ENCODE results near the gene MAG. TPM values are rescaled to one million over a fixed set of nuclear protein-coding genes. Genes with fewer than 3 reads are reported as not detected.

The MAG gene
- total RNA-seq, 1 experiment from 2014 or later = 0.50 TPM

GRCh38 chr19:35268536-35269437, 23.2 kb upstream of the MAG start, which contains the start of gene USF2:
Gene USF2, plus strand, starts transcription at chr19:35268962. Its CDS starts 140 bp downstream, at chr19:35269102.
- Histone ChIP-seq H3K9me3 (replicated peaks) (no peaks in the 10 kb centered on the region), H3K27me3 (replicated peaks) (peaks cover 3% of the 10 kb centered on the region; the same call in 1 of the 2 replicates), H3K4me1 (replicated peaks) (peaks cover 18% of the 10 kb centered on the region), H3K4me3 (peak within 1 kb of the TSS; percentile 85), H3K36me3 (peaks cover 47% of the 10 kb centered on the region), H3K27ac (peak within 1 kb of the TSS; percentile 62)
- peak; percentile 30 to 79 for DNase-seq (ENCODE audit: low read depth in 1 of 2, low spot score in 2 of 2)

DNA sequence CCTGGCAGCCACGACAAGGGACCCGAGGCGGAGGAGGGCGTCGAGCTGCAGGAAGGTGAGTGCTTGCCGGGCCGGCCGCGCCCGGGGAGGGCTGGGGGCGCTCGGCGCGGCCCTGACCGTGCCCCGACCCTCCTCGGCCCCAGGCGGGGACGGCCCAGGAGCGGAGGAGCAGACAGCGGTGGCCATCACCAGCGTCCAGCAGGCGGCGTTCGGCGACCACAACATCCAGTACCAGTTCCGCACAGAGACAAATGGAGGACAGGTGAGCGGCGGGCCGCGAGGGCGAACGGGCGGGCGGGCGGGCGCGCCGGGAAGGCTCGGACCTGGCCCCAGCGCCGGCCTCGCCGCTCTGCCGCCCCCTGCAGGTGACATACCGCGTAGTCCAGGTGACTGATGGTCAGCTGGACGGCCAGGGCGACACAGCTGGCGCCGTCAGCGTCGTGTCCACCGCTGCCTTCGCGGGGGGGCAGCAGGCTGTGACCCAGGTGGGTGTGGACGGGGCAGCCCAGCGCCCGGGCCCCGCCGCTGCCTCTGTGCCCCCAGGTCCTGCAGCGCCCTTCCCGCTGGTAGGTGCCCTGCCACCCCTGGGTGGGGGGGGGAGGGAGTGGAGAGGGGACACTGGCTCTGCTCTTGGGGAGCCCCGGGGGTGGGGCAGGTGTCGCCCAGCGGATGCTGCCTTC, 22.4 kb upstream of the MAG start:
- Histone ChIP-seq H3K27me3 (replicated peaks) (no peaks in the 10 kb centered on the region), H3K9me3 (replicated peaks) (no peaks in the 10 kb centered on the region), H3K27ac (peak overlapping the region; percentile 62), H3K4me1 (replicated peaks) (peaks cover 18% of the 10 kb centered on the region), H3K36me3 (peaks cover 47% of the 10 kb centered on the region), H3K4me3 (peak overlapping the region; percentile 85)
- peak; percentile 65 to 86 for DNase-seq (ENCODE audit: low read depth in 1 of 2, low spot score in 2 of 2)

DNA sequence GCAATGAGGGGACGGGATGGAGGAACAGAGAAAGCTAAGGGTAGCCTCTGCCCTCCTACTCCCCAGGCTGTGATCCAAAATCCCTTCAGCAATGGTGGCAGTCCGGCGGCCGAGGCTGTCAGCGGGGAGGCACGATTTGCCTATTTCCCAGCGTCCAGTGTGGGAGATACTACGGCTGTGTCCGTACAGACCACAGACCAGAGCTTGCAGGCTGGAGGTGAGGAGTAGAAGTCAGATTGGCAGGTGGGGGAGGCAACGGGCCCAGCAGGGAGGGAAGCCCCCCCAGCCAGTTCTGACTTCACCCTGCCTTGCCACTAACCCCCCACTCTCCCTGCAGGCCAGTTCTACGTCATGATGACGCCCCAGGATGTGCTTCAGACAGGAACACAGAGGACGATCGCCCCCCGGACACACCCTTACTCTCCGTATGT, 21.6 kb upstream of the MAG start:
- H3K4me3 ChIP-seq = no peak overlapping the region

DNA sequence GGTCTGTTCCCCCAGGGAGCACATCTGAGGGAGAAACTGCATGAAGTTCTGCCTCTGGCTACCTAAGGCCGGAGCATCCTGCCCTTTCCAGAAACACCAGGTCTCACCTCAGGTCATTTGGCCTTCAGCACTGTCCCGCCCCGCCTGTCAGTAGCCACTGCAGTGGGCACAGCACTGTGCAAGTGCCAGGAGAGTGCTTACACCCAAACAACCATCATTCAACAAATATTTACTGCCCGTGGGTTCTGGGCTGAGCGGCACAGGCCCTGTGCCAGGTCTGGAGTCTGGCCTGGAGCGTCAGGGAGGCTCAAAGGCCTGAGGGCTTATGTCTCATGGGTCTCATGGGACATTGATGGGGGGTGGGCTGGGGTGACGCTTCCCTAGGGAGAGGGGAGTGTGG, 20.4 kb upstream of the MAG start:
- Histone ChIP-seq H3K27ac (no peak overlapping the region), H3K27me3 (replicated peaks) (no peaks in the 10 kb centered on the region), H3K36me3 (peaks cover 46% of the 10 kb centered on the region), H3K4me3 (no peak overlapping the region), H3K9me3 (replicated peaks) (no peaks in the 10 kb centered on the region), H3K4me1 (replicated peaks) (peaks cover 16% of the 10 kb centered on the region)
- DNase-seq (ENCODE audit: low read depth in 1 of 2, low spot score in 2 of 2) = no peak

More for the DNA sequence above, 21.6 kb upstream of the MAG start:
- H3K27ac ChIP-seq = no peak overlapping the region
- peaks cover 47% of the 10 kb centered on the region for H3K36me3 ChIP-seq
- H3K27me3 ChIP-seq (replicated peaks) = no peaks in the 10 kb centered on the region
- H3K9me3 ChIP-seq (replicated peaks) = no peaks in the 10 kb centered on the region
- DNase-seq (ENCODE audit: low read depth in 1 of 2, low spot score in 2 of 2) = no peak
- H3K4me1 ChIP-seq (replicated peaks) = peaks cover 18% of the 10 kb centered on the region

DNA sequence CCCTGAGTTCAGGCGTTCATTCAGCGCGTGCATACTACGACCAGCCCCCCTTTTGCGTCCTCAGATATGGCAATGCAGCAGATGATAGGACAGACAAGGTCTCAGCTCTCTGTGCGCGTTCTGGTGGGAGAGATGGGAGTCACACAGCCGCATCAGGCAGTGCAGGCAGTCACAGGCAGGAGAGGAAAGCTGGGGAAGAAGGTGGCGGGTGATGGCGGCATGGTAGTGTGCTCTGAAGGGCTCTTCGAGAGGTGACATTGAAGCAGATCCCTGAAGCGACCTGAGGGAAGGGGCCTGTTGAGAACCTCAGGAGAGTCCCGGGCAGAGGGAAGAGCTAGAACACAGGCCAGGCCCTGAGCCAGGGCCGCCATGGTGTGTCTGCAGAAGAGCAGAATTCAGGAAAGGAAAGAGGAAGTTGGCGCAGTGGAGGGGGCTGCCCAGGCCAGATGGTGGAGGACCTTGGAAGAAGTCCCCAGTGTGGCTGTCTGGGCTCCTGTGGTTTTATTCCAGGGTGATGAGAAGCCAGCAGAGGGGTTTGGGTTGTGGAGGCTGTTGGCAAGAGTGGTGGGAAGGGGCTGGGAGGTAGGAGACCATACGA, 19.7 kb upstream of the MAG start:
- H3K4me1 ChIP-seq (replicated peaks) = peaks cover 10% of the 10 kb centered on the region
- H3K4me3 ChIP-seq = no peak overlapping the region
- peaks cover 46% of the 10 kb centered on the region for H3K36me3 ChIP-seq
- no peak overlapping the region for H3K27ac ChIP-seq
- no peak for DNase-seq (ENCODE audit: low read depth in 1 of 2, low spot score in 2 of 2)
- H3K27me3 ChIP-seq (replicated peaks) = no peaks in the 10 kb centered on the region
- no peaks in the 10 kb centered on the region for H3K9me3 ChIP-seq (replicated peaks)

- H3K36me3 ChIP-seq = peaks cover 44% of the 10 kb centered on the region
- H3K27me3 ChIP-seq (replicated peaks) = no peaks in the 10 kb centered on the region
- H3K9me3 ChIP-seq (replicated peaks) = no peaks in the 10 kb centered on the region
- H3K27ac ChIP-seq = no peak overlapping the region
- H3K4me3 ChIP-seq = no peak overlapping the region
- H3K4me1 ChIP-seq (replicated peaks) = peaks cover 7% of the 10 kb centered on the region
- no peak for DNase-seq (ENCODE audit: low read depth in 1 of 2, low spot score in 2 of 2)
These were observed 18.9 kb upstream of the MAG start for GRCh38 chr19:35272954-35273649.

DNA sequence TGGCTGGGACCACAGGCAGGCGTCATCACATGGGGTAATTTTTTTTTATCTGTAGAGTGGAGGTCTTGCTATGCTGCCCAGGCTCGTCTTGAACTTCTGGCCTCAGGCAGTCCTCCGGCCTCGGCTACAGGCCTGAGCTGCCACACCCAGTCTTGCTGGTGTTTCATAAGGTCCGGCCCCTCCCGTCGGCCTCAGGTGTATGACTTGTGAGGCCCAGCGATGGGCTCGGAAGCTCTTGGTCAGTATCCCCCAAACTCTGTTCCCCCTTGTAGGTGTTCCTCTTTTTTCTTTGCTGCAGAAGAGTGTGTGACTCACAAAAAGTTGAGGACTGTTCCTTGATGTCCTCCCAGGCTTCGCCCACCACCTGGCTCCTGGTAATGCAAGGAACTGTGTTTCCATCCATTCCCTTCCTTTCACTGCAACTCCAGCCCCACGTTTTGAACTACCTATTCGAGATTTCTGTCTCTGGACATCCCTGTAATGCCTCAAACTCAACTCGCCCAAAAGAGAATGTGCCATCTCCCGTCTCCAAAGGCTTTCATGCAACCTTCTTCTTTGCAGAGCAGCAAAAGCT, 18.2 kb upstream of the MAG start:
- no peak for DNase-seq (ENCODE audit: low read depth in 1 of 2, low spot score in 2 of 2)
- Histone ChIP-seq H3K27me3 (replicated peaks) (no peaks in the 10 kb centered on the region), H3K4me3 (no peak overlapping the region), H3K36me3 (peaks cover 48% of the 10 kb centered on the region), H3K27ac (no peak overlapping the region), H3K9me3 (replicated peaks) (no peaks in the 10 kb centered on the region), H3K4me1 (replicated peaks) (peaks cover 7% of the 10 kb centered on the region)

DNA sequence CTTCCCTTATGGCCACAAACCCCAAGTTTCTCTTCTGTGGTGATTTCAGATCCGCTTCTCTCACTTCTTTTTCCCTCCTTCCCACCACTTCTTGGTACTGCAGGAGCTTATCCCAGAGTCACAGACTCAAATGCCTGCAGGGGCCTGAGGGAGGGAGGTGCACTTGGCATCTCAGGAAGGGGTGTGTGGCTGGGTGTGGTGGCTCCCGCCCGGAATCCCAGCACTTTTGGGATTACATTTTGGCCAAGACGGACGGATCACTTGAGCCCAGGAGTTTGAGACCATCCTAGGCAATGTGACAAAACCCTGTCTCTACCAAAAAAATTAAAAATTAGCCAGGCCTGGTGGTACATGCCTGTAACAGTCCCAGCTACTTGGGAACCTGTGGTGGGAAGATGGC, 17.6 kb upstream of the MAG start:
- Histone ChIP-seq H3K27me3 (replicated peaks) (no peaks in the 10 kb centered on the region), H3K27ac (no peak overlapping the region), H3K9me3 (replicated peaks) (no peaks in the 10 kb centered on the region), H3K4me3 (no peak overlapping the region), H3K36me3 (peaks cover 53% of the 10 kb centered on the region), H3K4me1 (replicated peaks) (peaks cover 7% of the 10 kb centered on the region)
- DNase-seq (ENCODE audit: low read depth in 1 of 2, low spot score in 2 of 2) = no peak

DNA sequence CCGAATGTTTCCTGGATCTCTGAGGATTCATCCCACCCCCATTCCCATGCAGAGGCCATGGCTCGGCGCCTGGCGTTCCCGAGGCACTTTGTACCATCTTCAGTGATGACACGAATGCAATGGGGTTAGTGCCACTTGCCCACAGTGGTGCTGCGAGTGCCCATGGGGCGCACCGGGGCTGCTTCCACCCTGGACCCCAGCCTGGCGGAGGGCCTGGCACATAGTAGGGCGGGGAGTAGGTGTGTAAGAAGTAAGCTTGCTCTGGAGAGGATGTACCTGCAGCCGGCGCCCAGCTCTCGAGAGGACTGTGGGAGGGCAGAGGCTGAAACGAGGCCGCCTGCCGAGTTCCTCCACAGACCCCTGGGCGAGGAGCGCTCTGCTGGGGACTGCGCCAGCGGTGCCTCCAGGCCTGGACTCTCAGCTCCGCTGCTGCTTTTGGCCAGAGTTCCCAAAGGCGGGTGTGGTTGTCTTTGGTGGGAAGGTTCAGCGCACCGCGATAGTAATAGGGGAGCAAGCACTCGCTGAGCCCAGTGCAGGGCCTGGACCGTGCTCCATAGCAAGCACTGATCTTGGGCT, 15.2 kb upstream of the MAG start:
- Histone ChIP-seq H3K27me3 (replicated peaks) (no peaks in the 10 kb centered on the region), H3K4me3 (no peak overlapping the region), H3K27ac (no peak overlapping the region), H3K36me3 (peaks cover 33% of the 10 kb centered on the region), H3K9me3 (replicated peaks) (no peaks in the 10 kb centered on the region), H3K4me1 (replicated peaks) (no peaks in the 10 kb centered on the region)
- DNase-seq (ENCODE audit: low read depth in 1 of 2, low spot score in 2 of 2) = no peak

DNA sequence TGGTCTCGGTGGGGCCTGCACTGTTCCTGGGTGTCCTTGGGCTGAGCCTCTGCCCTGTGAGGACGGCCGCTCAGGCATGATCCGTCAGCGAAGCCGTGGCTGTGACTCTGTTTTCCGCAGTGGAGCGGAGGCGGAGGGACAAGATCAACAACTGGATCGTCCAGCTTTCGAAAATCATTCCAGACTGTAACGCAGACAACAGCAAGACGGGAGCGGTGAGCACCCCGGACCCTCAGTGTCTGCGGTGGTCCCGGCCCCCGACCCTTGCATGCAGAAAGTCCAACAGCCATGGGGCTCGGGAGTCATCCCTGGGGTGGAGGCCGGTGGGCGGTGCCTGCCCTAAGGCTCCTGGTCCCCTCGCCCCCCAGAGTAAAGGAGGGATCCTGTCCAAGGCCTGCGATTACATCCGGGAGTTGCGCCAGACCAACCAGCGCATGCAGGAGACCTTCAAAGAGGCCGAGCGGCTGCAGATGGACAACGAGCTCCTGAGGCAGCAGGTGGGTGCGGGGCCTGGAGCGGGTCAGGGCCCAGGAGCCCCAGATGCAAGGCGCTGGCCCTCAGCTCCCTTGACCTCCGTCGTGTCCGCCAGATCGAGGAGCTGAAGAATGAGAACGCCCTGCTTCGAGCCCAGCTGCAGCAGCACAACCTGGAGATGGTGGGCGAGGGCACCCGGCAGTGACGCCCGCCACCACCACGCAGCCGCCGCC, 13.2 kb upstream of the MAG start:
- Histone ChIP-seq H3K36me3 (peaks cover 19% of the 10 kb centered on the region), H3K9me3 (replicated peaks) (no peaks in the 10 kb centered on the region), H3K27me3 (replicated peaks) (no peaks in the 10 kb centered on the region), H3K4me1 (replicated peaks) (no peaks in the 10 kb centered on the region), H3K27ac (no peak overlapping the region), H3K4me3 (no peak overlapping the region)
- DNase-seq (ENCODE audit: low read depth in 1 of 2, low spot score in 2 of 2) = no peak

DNA sequence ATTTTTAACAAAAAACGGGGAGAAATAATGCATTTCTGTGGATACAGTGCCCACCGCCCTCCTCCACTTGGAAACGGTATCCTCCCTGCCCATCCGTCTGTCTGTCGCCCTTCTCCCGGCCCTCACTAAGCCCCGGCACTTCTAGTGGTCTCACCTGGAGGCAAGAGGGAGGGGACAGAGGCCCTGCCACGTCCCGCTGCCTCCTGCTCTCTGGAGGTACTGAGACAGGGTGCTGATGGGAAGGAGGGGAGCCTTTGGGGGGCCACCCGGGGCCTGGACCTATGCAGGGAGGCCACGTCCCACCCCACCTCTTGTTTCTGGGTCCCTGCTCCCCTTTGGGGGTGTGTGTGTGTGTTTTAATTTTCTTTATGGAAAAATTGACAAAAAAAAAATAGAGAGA, 12.6 kb upstream of the MAG start:
- H3K36me3 ChIP-seq = peaks cover 18% of the 10 kb centered on the region
- H3K27ac ChIP-seq = no peak overlapping the region
- no peaks in the 10 kb centered on the region for H3K9me3 ChIP-seq (replicated peaks)
- no peak overlapping the region for H3K4me3 ChIP-seq
- DNase-seq (ENCODE audit: low read depth in 1 of 2, low spot score in 2 of 2) = no peak
- H3K4me1 ChIP-seq (replicated peaks) = no peaks in the 10 kb centered on the region
- no peaks in the 10 kb centered on the region for H3K27me3 ChIP-seq (replicated peaks)

DNA sequence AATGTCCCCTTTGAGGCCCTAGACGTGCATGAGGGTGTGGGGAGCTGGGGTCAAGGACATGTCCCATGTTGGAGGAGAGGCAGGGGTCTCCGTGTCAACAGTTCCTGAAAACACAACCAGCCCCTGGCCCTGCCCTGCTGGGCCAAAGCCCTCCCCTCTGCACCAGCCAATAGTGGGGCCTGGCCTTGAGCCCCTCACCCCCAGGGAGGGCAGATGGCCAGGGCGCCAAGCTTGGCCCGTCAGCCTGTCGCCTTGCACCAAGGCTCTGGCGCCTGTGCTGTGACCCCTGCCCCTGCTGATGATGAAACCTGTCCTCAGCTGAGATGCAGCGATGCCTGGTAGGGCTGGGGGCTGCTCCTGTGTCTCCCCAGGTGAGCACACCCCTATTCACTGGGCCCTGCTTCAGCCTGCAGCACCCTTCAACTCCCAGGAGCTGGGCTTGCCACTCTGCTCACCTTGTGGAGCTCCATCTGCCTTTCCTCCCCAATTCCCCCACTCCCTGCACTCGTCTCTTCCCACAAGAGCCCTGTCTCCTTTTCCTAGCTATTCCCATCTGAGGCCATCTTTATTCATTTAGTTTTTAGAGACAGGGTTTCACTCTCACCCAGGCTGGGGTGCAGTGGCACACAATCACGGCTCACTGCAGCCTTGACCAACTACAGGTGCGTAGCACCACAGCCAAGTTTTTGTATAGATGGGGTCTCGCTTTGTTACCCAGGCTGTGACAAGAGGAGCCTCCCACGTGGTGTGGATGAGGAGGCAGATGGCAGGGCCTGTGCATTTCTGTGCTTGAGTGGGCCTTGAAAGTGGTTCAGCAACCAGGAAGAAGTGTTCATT, 11.8 kb upstream of the MAG start:
- Histone ChIP-seq H3K9me3 (replicated peaks) (no peaks in the 10 kb centered on the region), H3K36me3 (peaks cover 18% of the 10 kb centered on the region), H3K4me1 (replicated peaks) (no peaks in the 10 kb centered on the region), H3K27me3 (replicated peaks) (no peaks in the 10 kb centered on the region), H3K4me3 (no peak overlapping the region), H3K27ac (no peak overlapping the region)
- DNase-seq (ENCODE audit: low read depth in 1 of 2, low spot score in 2 of 2) = no peak

All from SJSA1 (cell line).